SK-N-SH (cell line): Measurements from ENCODE around the gene SLC22A14. TPM values are rescaled to one million over a fixed set of nuclear protein-coding genes. Genes with fewer than 3 reads are reported as not detected.

ENCODE experiments used
- CTCF ChIA-PET: fragments of 300-600, 350-600 bp; formaldehyde crosslinking; extraction: SDS; loops from one replicate; lab custom pipeline; 2021; lab: Yijun Ruan, JAX
- POLR2A ChIA-PET: fragments of 350-600 bp; sonication (Branson Sonifier 250); formaldehyde crosslinking; extraction: SDS; loops from one replicate; lab custom pipeline; 2020; ENCODE audit warnings: antibody characterized with exemption, inconsistent platforms; lab: Yijun Ruan, JAX
- DNase-seq: peaks from one replicate; pipeline ENCODE4 v3.0.0; 2012
- H2AFZ ChIP-seq: fragments of 200-600 bp; sonication (generic); 2 replicates; pipeline ENCODE4 v1.8.1; 2016; ENCODE audit warnings: antibody characterized with exemption, mild to moderate bottlenecking, low read depth
- H3F3A ChIP-seq: fragments of 200-600 bp; sonication (generic); replicated peaks from 2 replicates; pipeline ENCODE3; 2016; ENCODE audit warnings: antibody characterized with exemption, mild to moderate bottlenecking; ENCODE audit not compliant: insufficient read depth
- H3K27ac ChIP-seq, 2 experiments: fragments of 200-500 bp in 1 of 2; fragments of 200-600 bp in 1 of 2; sonication (Bioruptor generic) in 1 of 2; sonication (generic), shearing (Covaris generic) in 1 of 2; 2 replicates each; pipeline versions ENCODE4 v1.5.1 to v1.6.1; 2014 to 2016; ENCODE audit warnings: low read depth in 2 of 2, inconsistent platforms in 1 of 2, low read length in 1 of 2, mild to moderate bottlenecking in 1 of 2, mixed read lengths in 1 of 2
- H3K27me3 ChIP-seq: fragments of 200-600 bp; sonication (generic), shearing (Covaris generic); 2 replicates; pipeline ENCODE4 v1.6.1; 2016; ENCODE audit warnings: mixed run types; ENCODE audit not compliant: insufficient read depth
- H3K36me3 ChIP-seq, 2 experiments: fragments of 200-500 bp in 1 of 2; fragments of 200-600 bp in 1 of 2; sonication (Bioruptor generic) in 1 of 2; sonication (generic) in 1 of 2; replicated peaks in 1 of 2; 2 replicates each; pipeline versions ENCODE3 to v1.5.1; 2014 to 2016; ENCODE audit warnings: low read length in 1 of 2, mild to moderate bottlenecking in 1 of 2; ENCODE audit not compliant: insufficient read depth in 2 of 2, control insufficient read depth in 1 of 2
- H3K4me1 ChIP-seq, 2 experiments: fragments of 200-500 bp in 1 of 2; fragments of 200-600 bp in 1 of 2; sonication (Bioruptor generic) in 1 of 2; sonication (generic), shearing (Covaris generic) in 1 of 2; 2 replicates each; pipeline versions ENCODE4 v1.5.1 to v1.6.1; 2014 to 2016; ENCODE audit warnings: low read depth in 1 of 2, low read length in 1 of 2, mixed run types in 1 of 2; ENCODE audit not compliant: insufficient read depth in 2 of 2, control insufficient read depth in 1 of 2
- H3K4me2 ChIP-seq: fragments of 200-600 bp; sonication (generic), shearing (Covaris generic); 2 replicates; pipeline ENCODE4 v1.6.1; 2017; ENCODE audit warnings: mixed run types
- H3K4me3 ChIP-seq, 2 experiments: fragments of 200-500 bp in 1 of 2; fragments of 200-600 bp in 1 of 2; sonication (Bioruptor generic) in 1 of 2; sonication (generic), shearing (Covaris generic) in 1 of 2; 2 replicates each; pipeline versions ENCODE4 v1.5.1 to v1.8.1; 2014 to 2016; ENCODE audit warnings: low read depth in 2 of 2, inconsistent platforms in 1 of 2, low read length in 1 of 2, mild to moderate bottlenecking in 1 of 2, mixed read lengths in 1 of 2, moderate library complexity in 1 of 2
- H3K79me2 ChIP-seq: fragments of 200-600 bp; sonication (generic); 2 replicates; pipeline ENCODE4 v1.8.1; 2017; ENCODE audit warnings: mild to moderate bottlenecking; ENCODE audit not compliant: insufficient read depth
- H3K9ac ChIP-seq: fragments of 200-600 bp; sonication (generic); 2 replicates; pipeline ENCODE4 v1.6.1; 2017; ENCODE audit warnings: mixed run types
- H3K9me2 ChIP-seq: fragments of 200-600 bp; sonication (generic); 2 replicates; pipeline ENCODE4 v1.6.1; 2017; ENCODE audit warnings: mixed run types
- H3K9me3 ChIP-seq: fragments of 200-600 bp; sonication (generic); 2 replicates; pipeline ENCODE4 v1.6.1; 2017; ENCODE audit warnings: mixed run types, mild to moderate bottlenecking, moderate library complexity
- H4K20me1 ChIP-seq: fragments of 200-600 bp; sonication (generic); 2 replicates; pipeline ENCODE4 v1.6.1; 2017; ENCODE audit warnings: mild to moderate bottlenecking, mixed run types; ENCODE audit not compliant: insufficient read depth
- ELF1 ChIP-seq: IDR thresholded peaks from 2 replicates; pipeline ENCODE4 v1.4.0; 2012
- FOXJ3 ChIP-seq: sonication (generic); formaldehyde crosslinking; IDR thresholded peaks from 2 replicates; pipeline ENCODE4 v1.5.1; 2020; ENCODE audit warnings: mild to moderate bottlenecking, missing genetic modification reagents
- FOXM1 ChIP-seq: IDR thresholded peaks from 2 replicates; pipeline ENCODE4 v1.4.0; 2012; ENCODE audit warnings: low read depth, mild to moderate bottlenecking
- IRF3 ChIP-seq: fragments of 150-350 bp; IDR thresholded peaks from 2 replicates; pipeline ENCODE4 v1.6.1; 2016; ENCODE audit warnings: mild to moderate bottlenecking, low read depth, low read length
- MAX ChIP-seq: IDR thresholded peaks from 2 replicates; pipeline ENCODE4 v1.4.0; 2012; ENCODE audit warnings: low read depth
- NRF1 ChIP-seq: IDR thresholded peaks from 2 replicates; pipeline ENCODE4 v1.6.1; 2012; ENCODE audit warnings: low read depth, mild to moderate bottlenecking, low read length
- PBX3 ChIP-seq: IDR thresholded peaks from 2 replicates; pipeline ENCODE4; 2012
- POLR2AphosphoS5 ChIP-seq: IDR thresholded peaks from 2 replicates; pipeline ENCODE4 v1.6.1; 2012; ENCODE audit warnings: low read depth, low read length
- RAD21 ChIP-seq: IDR thresholded peaks from 2 replicates; pipeline ENCODE4 v1.6.1; 2012; ENCODE audit warnings: mild to moderate bottlenecking, low read length
- REST ChIP-seq: IDR thresholded peaks from 2 replicates; pipeline ENCODE4 v1.6.1; 2012; ENCODE audit warnings: mild to moderate bottlenecking, low read depth, low read length, moderate library complexity
- RFX5 ChIP-seq: IDR thresholded peaks from 2 replicates; pipeline ENCODE4 v1.6.1; 2012; ENCODE audit warnings: mild to moderate bottlenecking, improper control_type of control experiment, low read length
- RXRA ChIP-seq: IDR thresholded peaks from 2 replicates; pipeline ENCODE4 v1.4.0; 2012; ENCODE audit warnings: low read depth, mild to moderate bottlenecking, borderline replicate concordance
- SMC3 ChIP-seq: IDR thresholded peaks from 2 replicates; pipeline ENCODE4 v1.6.1; 2012; ENCODE audit warnings: low read depth, low read length, improper control_type of control experiment
- TAF1 ChIP-seq: IDR thresholded peaks from 2 replicates; pipeline ENCODE4 v1.6.1; 2012; ENCODE audit warnings: low read depth, mild to moderate bottlenecking, low read length, moderate library complexity, borderline replicate concordance
- TCF12 ChIP-seq: IDR thresholded peaks from 2 replicates; pipeline ENCODE4 v1.4.0; 2012
- TEAD4 ChIP-seq: IDR thresholded peaks from 2 replicates; pipeline ENCODE4 v1.4.0; 2012; ENCODE audit warnings: mild to moderate bottlenecking, borderline replicate concordance; ENCODE audit not compliant: insufficient read depth
- USF1 ChIP-seq: IDR thresholded peaks from 2 replicates; pipeline ENCODE4 v1.4.0; 2012; ENCODE audit warnings: low read depth, borderline replicate concordance
- USF2 ChIP-seq: fragments of 150-350 bp; IDR thresholded peaks from 2 replicates; pipeline ENCODE4 v1.6.1; 2017; ENCODE audit warnings: antibody characterized with exemption, low read length, low read depth, borderline replicate concordance
- ZBTB33 ChIP-seq: IDR thresholded peaks from 2 replicates; pipeline ENCODE4 v1.4.0; 2012; ENCODE audit warnings: low read depth, borderline replicate concordance
- WGBS: methylation state at CpG from one replicate; pipeline ENCODE4 v1.1.6; 2017; ENCODE audit warnings: low lambda C conversion rate; 5-methylcytosine and 5-hydroxymethylcytosine counted together
- polyA plus RNA-seq, 3 experiments: library from polyadenylated mRNA; depleted of rRNA; stranded (reverse); fragments of >200 nt; gene quantifications; 2 replicates each; pipeline ENCODE4 v1.2.3, GENCODE V29; 2012

SLC22A14 gene
- polyA plus RNA-seq, 1 of the 3 experiments (the other 2 are of a cell fraction), result 0.16 TPM

- Histone ChIP-seq H3F3A (no peaks in the 10 kb centered on the region), H2AFZ (no peak overlapping the region), H3K4me2 (no peak overlapping the region), H3K79me2 (no peaks in the 10 kb centered on the region), H3K4me3 (no peak overlapping the region), H3K9me2 (no peaks in the 10 kb centered on the region), H3K4me1 (no peaks in the 10 kb centered on the region), H3K36me3 (no peaks in the 10 kb centered on the region), H3K27me3 (no peaks in the 10 kb centered on the region), H3K27ac (no peak overlapping the region), H3K9me3 (no peaks in the 10 kb centered on the region), H3K9ac (no peak overlapping the region), H4K20me1 (no peaks in the 10 kb centered on the region)
- DNase-seq, result no peak
- ChIA-PET POLR2A (no interaction called here), CTCF (interaction anchor here (0.6 to 4.4 kb wide), 4 partner anchors 12 to 704 kb away, joined by 3 to 27 read pairs (median 3); partner anchors contain the start of gene XYLB)
- TF ChIP-seq SMC3 (no peak), POLR2AphosphoS5 (no peak), ELF1 (no peak), TCF12 (no peak), IRF3 (no peak), USF1 (no peak), REST (no peak), NRF1 (no peak), PBX3 (no peak), ZBTB33 (no peak), MAX (no peak), FOXJ3 (CRISPR knock-in tag) (no peak), FOXM1 (no peak), USF2 (no peak), TAF1 (no peak), TEAD4 (no peak), RXRA (no peak), RAD21 (no peak), RFX5 (no peak)
- 60% methylated on average over 3 of the region's 3 CpGs for WGBS
These were observed 50.1 kb downstream of the SLC22A14 start for GRCh38 chr3:38332201-38332600.
